ENCODE measurements around the gene SEPTIN5. TPM values are rescaled to one million over a fixed set of nuclear protein-coding genes. Genes with fewer than 3 reads are reported as not detected.

SEPTIN5 gene
- total and polyA plus RNA-seq, 9 of the 15 experiments (the other 6 are each of a cell fraction or from before 2014, with no cell fraction given): 0.03 to 195 (median 119) TPM

DNA sequence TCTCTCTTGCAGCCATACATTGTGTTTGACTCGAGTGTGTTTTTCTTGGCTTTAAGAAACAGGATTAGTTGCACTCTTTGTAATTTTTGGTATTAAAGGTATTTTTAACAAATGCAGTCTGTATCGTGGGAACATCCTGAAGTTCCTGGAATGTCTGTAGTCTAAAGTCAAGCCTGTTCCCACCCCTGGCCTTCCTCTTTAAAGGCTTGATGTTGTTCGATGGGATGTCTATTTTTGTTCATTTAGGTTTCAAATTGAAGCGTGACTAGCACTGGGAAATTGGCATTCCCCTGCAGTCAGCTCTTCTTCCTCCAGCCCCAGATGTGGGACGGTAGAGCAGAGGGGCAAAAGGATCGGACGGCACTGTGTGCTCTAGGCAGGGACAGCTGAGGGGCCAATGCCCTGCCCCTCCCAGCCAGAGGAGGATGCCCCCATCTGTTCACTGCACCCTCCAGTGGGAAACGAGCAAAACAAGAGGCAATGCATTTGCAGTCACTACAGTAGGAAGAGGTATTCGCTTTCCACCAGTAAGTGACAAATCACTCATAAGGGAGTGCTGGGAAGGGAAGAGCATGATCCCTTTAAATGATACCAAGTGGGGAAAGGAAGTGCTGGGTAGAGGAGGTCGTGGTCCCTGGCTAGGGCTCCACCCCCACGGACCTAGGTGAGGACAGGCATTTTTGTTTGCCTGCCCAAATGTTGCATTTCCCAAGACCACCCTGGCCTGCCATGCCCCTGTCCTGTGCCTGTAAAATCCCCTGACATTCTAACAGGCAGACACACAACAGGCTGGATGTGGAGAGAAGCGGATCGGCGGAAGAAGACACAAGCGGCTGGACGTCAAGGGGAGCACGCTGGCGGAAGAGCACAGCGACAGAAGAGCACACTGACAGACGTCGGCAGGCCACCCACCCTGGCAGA, 47.4 kb upstream of the SEPTIN5 start (continued):
- TF ChIP-seq, protein P1, sequence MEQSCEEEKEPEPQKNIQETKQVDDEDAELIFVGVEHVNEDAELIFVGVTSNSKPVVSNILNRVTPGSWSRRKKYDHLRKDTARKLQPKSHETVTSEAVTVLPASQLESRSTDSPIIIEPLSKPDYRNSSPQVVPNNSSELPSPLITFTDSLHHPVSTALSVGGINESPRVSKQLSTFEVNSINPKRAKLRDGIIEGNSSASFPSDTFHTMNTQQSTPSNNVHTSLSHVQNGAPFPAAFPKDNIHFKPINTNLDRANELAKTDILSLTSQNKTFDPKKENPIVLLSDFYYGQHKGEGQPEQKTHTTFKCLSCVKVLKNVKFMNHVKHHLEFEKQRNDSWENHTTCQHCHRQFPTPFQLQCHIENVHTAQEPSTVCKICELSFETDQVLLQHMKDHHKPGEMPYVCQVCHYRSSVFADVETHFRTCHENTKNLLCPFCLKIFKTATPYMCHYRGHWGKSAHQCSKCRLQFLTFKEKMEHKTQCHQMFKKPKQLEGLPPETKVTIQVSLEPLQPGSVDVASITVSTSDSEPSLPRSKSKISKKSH (CRISPR knock-in tag; IDR thresholded peaks at IDR 0.05): no peak
- TF ChIP-seq, protein P2, sequence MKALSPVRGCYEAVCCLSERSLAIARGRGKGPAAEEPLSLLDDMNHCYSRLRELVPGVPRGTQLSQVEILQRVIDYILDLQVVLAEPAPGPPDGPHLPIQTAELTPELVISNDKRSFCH (CRISPR knock-in tag; IDR thresholded peaks at IDR 0.05): no peak
- TF ChIP-seq, protein P2 (tag; IDR thresholded peaks at IDR 0.05): peak; percentile 84
- TF ChIP-seq, protein P3, sequence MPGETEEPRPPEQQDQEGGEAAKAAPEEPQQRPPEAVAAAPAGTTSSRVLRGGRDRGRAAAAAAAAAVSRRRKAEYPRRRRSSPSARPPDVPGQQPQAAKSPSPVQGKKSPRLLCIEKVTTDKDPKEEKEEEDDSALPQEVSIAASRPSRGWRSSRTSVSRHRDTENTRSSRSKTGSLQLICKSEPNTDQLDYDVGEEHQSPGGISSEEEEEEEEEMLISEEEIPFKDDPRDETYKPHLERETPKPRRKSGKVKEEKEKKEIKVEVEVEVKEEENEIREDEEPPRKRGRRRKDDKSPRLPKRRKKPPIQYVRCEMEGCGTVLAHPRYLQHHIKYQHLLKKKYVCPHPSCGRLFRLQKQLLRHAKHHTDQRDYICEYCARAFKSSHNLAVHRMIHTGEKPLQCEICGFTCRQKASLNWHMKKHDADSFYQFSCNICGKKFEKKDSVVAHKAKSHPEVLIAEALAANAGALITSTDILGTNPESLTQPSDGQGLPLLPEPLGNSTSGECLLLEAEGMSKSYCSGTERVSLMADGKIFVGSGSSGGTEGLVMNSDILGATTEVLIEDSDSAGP (CRISPR knock-in tag; IDR thresholded peaks at IDR 0.05): peak; percentile 73
- TF ChIP-seq, protein P4, sequence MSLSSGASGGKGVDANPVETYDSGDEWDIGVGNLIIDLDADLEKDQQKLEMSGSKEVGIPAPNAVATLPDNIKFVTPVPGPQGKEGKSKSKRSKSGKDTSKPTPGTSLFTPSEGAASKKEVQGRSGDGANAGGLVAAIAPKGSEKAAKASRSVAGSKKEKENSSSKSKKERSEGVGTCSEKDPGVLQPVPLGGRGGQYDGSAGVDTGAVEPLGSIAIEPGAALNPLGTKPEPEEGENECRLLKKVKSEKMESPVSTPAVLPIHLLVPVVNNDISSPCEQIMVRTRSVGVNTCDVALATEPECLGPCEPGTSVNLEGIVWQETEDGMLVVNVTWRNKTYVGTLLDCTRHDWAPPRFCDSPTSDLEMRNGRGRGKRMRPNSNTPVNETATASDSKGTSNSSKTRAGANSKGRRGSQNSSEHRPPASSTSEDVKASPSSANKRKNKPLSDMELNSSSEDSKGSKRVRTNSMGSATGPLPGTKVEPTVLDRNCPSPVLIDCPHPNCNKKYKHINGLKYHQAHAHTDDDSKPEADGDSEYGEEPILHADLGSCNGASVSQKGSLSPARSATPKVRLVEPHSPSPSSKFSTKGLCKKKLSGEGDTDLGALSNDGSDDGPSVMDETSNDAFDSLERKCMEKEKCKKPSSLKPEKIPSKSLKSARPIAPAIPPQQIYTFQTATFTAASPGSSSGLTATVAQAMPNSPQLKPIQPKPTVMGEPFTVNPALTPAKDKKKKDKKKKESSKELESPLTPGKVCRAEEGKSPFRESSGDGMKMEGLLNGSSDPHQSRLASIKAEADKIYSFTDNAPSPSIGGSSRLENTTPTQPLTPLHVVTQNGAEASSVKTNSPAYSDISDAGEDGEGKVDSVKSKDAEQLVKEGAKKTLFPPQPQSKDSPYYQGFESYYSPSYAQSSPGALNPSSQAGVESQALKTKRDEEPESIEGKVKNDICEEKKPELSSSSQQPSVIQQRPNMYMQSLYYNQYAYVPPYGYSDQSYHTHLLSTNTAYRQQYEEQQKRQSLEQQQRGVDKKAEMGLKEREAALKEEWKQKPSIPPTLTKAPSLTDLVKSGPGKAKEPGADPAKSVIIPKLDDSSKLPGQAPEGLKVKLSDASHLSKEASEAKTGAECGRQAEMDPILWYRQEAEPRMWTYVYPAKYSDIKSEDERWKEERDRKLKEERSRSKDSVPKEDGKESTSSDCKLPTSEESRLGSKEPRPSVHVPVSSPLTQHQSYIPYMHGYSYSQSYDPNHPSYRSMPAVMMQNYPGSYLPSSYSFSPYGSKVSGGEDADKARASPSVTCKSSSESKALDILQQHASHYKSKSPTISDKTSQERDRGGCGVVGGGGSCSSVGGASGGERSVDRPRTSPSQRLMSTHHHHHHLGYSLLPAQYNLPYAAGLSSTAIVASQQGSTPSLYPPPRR (CRISPR knock-in tag; IDR thresholded peaks at IDR 0.05; ENCODE audit: borderline replicate concordance): no peak
- no peak for TF ChIP-seq KAT2B (IDR thresholded peaks at IDR 0.05; ENCODE audit: low read depth, low read length)
